NK-92 treated with Interleukin-12 subunit alpha and Interleukin-12 subunit beta, amount 100 ng/mL, for 24 hours (cell line): ENCODE results near the gene CKAP2L.
A peak's percentile ranks its signal among the peaks of the same experiment; 100 is the strongest.

ENCODE experiments used
- DNase-seq: peaks from one replicate; lab custom pipeline; 2025; lab: John Stamatoyannopoulos, UW

CKAP2L gene

DNA sequence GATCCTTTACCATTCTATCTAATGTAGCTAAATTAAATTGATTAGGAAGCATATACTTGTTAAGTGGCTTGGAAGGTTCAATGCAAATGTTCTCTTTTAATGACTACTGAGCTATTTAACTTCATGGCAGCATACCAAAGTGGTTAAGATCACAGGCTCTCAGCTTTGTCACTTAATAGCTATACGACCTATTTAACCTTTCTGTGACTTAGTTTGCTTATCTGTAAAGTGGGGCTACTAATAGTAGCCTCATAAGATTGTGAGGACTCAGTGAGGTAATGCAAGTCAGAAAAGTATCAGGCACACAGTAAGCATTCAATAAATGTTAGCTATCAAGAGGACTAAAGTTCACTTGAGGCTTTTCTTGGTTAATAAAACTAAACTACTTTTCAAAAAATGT lies 4.3 kb downstream of the CKAP2L start:
- no peak for DNase-seq

DNA sequence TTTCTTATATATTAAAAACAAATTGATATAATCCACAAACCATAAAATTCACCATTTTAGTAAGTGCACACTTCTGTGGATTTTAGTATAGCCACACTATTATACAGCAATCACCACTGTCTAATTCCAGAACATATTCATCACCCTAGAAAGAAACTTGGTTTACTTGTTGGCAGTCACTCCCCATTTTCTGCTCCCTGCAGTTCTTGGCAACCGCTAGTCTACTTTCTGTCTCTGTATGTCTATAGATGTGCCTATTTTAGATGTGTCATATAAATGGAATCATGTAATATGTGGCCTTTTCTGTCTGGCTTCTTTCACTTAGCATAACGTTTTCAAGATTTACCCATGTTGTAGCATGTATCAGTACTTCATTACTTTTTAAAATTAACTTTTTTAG lies 5.7 kb downstream of the CKAP2L start:
- DNase-seq: no peak

DNA sequence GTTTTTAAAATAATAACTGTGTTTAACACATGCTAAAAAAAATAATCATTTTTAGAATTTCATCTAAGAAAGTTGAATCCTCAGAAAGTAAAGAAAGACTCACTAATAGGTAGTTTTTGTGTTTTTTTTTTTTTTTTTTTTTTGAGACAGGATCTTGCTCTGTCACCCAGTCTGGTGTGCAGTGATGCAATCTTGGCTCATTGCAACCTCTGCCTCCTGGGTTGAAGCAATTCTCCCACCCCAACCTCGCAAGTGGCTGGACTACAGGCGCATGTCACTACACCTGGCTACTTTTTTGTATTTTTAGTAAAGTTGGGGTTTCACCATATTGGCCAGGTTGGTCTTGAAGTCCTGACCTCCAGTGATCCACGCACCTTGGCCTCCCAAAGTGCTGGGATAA lies 7.1 kb downstream of the CKAP2L start:
- DNase-seq: peak; percentile 59

DNA sequence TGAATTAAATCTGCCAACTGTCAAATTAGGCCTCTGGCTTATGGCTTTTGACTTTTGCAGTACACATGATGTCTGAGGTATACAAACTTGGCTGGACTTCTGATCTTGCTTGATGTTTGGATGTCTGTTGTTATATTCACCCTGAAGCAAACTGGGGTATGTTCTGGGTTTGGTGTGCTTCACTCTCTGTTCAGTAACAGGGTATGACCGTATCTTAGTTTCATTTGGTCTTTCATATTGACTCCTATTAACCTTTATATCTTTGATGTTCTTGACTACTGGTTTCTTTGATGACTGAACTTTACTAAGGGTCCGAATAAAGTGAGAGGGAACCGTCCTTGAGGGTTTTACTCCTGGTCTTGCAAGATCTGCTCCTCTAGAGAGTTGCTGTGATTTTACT lies 8.2 kb downstream of the CKAP2L start:
- no peak for DNase-seq

DNA sequence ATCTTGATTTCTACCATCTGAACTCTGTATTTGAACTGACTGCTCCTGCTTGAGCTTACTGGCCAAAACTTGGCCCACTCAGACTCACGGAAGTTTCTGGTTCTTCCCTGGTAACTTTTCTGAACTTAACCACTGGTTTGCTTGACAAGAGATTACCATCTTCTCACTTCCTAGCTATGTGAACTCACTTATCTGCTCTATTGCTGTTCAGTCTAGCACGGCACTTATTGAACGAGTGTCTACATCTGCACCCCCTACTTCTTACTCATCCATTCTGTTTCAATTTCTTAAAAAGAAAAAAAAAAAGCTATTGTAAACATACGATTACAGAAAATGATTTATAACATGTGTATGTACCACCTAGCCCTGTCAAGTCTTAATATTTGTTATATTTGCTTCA lies 9.0 kb downstream of the CKAP2L start:
- no peak for DNase-seq

DNA sequence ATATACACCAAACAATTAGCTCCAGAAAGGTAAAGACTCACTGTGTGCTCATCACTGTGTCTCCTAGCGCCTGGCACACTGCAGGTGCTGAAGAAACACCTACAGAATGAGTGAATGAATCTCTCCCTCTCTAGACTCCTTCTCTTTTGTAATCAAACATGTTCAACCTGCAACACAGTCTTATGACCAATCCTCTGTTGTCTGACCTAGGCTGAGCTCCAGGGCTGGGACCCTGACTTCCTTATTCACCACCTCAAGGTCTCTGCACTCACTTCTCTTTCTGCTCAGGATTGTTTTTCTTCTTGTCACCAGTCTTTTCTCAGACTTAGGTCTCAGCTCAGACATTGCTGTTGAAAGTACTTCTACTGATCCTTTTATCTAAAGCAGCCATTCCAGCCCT lies 9.8 kb downstream of the CKAP2L start:
- no peak for DNase-seq

DNA sequence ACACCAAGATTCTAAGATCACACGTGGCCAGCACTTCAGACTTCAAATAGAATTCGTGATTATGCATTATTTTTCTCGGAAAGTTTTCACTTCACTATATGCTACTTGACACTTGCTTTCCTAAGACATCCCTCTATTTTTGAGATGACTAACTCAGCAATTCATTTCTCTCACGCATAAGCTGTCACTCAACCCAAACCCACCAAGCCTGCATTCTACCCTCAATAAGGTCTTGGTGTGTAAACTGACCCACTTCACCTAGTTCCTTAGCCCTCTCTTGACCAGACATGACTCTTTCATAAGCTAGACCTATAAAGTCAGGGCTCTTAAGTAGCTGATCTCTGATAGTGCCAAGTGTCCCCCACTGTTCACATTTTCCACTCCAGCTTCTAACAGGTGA lies 11.7 kb downstream of the CKAP2L start:
- DNase-seq: no peak

DNA sequence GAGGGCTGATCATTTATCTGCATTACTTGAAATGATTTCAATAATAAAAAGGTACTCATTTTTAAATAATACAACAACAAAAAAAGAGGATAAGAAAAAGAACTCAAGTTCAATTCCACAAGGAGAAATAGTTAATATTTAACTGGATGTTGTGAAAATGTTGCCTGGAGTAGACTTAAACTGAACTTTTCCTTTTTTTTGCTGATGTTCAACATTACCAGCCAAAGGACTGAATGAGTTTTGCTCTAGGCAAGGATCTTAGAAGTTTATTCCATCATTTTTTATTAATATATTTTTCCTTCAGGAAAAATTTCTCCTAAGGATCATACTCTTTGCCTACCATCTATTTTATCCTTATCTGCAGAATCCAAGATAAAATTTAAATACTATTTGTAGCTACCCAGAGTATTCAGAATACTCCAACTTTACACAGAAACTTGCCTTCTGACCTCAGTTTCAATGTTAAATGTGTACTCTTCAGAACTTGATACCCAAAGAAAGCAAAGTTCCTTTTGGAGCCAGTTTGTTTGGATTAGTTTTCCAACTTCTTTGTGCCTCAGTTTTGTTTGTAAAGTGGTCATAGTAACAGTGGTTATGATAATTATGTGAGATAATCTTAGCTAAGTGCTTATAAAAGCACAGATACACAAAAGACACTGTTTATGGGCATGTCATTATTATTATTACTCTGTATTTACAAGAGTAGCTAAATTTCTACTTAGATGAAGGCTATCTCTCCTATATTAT lies 12.8 kb downstream of the CKAP2L start:
- no peak for DNase-seq

DNA sequence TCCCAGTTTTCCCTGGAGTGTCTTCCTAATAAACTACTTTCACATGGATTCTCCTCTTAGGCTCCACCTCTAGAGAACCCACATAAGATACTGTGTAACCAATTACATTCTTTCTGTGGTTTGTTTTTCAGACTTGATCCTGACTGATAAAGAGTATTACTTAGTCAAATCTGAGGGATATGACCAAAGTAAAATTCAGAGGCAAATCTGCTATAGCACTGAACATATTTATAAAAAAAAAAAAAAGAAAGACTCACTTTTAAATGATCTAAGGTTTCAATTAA lies 13.9 kb downstream of the CKAP2L start:
- no peak for DNase-seq

DNA sequence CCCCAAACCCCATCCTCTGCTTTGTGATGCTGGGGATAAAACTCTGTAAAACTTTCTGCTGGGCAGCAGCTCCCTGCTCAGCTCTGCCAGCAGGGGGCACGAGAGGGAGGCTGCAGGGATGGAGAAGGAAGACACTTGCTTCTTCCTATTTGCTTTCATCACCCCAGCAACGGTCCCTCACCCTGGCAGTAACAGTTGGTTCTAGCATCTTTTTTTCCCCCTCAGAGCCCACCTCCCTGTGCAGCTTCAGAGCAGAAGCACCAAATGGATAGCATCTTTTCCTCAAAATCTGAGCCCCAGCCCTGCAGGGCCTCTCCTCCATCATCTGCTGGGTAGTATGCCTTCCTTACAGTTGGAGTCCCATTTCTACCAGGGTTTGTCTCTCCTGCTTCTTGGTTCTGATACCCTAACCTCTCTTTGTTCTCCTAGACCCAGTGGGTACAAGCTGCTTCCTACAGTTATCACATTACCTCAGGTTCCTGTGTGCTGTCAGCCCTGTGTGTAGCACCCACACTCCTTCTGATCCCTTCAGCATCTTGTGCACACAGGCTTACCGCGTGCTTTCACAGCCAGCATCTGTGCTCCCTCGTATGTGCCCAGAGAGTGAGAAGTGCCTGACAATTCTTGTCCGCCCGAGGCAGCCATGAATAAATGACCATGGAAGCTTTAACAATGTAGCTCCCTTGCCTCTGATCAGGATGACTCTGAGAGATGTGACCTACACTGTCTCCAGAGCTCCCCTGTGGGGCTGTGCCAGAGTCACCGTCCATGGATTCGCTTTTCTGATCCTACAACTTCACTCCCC lies 14.5 kb downstream of the CKAP2L start:
- peak; percentile 74 for DNase-seq

DNA sequence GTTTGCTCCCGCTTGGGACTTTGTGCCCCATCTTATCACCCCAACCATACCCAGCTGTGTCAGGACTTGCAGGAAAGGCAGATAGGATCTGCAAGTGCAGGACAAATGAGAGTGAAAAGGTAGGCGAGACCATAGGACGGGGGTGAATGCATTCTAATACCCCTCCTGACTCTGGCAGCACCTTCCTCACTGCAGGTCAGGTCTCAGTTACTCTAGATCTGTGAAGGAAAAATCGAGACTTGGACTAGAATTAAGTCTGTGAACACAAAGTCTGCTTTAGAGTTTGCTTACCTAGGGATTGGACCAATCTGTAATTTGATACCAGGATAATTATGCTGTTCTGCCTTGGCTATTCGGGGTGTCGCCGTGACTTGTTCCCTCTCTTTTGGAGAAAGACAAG lies 23.9 kb downstream of the CKAP2L start:
- DNase-seq: no peak

DNA sequence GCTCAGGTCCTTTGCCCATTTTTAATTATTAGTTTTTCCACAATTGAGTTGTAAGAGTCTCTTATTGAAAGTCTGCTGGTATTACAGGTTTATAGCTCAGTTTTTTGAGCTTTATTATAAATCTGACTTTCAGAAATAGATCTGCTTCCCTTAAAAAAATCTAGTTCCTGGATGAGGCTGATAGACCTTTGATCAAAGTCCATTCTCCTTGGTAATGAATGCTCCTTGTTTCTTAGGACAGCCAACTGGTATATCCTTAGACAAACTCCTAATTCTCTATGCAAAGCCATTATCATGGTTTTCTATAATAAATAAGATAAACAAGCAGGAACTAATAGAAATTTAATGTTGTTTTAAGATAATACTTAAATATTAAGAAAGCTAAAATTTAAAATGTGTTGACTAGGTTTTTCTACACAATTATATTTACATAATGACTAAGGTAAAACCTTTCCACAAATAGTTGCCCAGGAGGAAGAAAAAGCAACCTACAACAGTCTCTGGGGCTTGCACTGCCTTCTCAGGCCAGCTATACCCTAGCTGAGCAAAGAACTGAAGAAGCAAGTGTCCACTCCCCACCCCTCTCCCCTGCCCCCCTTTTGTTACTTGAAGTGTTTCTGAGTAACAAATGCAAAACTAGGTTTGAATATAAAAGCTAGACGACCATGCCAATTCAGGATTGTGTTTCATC lies 26.7 kb downstream of the CKAP2L start:
- DNase-seq: no peak

DNA sequence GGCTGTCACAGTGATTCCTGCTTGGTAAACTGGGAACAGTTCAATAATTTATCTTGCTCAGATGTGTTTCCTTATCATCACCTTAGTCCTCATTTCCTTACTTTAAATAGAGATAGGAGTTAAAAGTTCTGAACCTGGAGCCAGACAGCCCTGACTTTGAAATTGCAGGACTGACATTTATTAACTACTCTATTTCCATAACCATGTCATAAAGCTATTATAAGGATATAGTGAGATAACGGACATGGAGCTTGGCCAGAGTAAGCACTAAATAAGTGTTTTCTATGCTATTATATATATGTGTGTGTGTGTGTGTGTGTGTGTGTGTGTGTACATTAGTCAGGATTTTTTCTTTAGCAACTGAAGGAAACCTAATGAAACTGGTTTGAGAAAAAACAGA lies 30.5 kb downstream of the CKAP2L start:
- no peak for DNase-seq

DNA sequence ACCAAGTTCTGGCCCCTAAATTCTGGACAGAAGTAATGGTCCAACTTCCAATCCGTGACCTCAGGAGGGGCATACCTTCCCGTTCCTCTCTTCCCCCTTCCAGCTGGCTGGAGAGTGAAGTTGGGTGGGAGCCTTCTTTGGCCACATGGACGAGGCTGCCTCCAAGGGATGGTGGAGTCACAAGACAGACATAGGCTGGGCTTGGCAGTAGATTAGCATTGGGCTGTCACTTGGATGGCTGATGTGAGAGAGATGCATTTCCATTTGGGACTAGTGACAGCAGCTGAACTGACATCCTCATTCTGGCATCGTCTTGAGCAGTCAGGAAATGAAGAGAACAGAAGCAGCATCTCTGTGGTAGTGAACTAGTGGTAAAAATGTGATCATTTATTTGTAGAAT lies 31.0 kb downstream of the CKAP2L start:
- DNase-seq: no peak

DNA sequence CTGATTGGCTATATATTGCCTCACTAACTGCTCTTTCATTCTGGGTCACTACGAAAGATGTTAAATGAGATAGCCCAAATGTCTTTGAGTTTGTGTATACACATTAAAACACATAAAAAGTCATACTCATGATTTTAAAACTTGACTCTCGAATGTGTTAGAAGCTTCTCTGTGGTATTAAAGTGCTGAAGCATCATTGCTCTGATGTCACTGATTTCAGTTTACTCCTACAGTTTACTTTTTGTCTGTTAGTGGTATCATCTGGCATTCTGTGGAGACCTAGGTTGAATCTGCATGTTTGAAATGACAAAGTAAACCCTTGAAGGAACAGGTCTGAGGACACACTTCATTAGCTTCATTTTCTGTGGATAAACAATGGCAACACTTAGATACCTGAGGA lies 32.9 kb downstream of the CKAP2L start:
- DNase-seq: no peak

DNA sequence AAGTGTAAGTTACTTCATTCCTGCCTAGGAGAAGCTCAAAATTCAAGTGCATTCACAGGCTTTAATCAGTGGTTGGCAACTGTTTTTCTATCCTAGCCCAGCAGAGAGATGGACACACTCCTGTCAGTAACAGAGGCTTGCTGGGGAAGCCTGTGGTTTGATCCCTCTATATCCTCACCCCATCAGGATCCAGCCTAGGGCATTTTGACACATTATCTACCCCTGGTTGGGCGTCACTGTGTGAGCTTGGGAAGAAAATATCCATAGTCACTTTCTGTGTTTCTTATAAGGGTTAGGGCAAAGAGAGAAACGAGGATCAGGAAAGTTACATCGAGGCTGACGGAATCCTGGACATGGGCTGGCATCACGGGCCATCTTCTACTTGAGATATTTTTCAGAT lies 33.6 kb downstream of the CKAP2L start:
- DNase-seq: no peak

DNA sequence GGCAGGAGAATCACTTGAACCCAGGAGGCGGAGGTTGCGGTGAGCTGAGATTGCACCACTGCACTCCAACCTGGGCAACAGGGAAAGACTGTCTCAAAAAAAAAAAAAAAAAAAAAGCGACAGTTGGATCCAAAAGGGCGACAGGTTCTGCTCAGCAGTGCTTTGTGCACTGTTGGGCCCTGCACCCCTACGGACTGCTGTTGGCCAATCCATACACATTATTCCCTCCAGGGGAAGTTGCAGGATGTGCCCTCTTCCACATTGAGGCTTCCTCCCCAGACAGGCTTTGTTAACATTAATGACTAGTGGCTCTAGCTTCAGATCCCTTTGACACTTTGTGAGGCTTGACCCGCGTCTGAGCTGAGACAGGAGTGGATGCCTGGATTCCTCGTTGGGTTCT lies 34.2 kb downstream of the CKAP2L start:
- DNase-seq: no peak

DNA sequence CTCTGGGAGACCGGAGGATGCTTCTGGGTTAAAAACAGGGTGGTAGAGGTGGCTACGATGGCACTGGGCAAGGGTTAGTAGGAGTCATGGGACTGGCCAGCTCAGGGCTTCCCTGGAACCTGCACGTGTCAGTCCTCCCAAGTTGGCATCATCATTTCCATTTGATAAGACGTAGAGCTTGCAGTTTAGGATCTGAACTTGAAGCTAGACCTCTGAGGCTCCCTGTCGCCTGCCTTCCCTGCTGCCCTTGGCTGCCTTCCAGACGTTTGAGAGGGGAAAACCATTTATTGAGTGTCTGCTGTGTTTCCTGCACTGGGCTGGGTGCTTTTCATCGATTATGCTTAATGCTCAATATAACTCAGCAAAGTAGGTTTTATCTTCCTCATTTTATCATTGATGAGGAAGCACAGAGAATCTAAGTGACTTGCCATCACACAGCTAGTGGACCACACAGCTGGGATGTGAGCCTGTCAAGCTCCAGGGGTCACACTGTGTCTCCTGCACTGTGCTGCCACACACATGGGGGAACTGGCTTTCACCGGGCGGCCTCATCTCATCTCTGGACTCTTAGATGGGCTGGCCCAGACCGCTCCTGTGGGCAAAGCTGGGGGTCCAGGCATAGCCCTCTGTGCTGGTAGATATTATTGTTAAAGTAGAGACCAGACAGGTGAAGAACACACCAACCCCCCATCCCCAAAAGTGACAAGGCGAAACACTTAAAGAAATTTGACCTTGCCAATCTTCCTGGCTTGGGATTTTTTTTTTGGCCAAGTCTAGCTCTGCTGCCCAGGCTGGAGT lies 35.8 kb downstream of the CKAP2L start:
- DNase-seq: no peak

DNA sequence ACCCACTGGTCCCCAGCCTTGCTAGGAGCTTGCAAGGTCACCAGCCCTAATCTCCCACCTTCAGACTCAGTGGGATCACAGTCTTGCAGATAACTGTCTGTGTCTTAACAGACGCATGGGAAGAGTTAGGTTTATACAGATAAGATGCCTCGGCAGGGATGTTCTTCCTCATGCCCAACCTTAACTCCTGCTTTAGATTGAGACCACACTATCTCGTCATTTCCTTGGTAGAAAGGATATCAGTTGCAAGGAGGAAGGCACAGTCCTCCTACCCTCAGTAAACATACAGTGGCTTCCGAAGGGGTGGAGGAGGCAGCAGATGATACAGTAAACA lies 36.4 kb downstream of the CKAP2L start:
- no peak for DNase-seq

DNA sequence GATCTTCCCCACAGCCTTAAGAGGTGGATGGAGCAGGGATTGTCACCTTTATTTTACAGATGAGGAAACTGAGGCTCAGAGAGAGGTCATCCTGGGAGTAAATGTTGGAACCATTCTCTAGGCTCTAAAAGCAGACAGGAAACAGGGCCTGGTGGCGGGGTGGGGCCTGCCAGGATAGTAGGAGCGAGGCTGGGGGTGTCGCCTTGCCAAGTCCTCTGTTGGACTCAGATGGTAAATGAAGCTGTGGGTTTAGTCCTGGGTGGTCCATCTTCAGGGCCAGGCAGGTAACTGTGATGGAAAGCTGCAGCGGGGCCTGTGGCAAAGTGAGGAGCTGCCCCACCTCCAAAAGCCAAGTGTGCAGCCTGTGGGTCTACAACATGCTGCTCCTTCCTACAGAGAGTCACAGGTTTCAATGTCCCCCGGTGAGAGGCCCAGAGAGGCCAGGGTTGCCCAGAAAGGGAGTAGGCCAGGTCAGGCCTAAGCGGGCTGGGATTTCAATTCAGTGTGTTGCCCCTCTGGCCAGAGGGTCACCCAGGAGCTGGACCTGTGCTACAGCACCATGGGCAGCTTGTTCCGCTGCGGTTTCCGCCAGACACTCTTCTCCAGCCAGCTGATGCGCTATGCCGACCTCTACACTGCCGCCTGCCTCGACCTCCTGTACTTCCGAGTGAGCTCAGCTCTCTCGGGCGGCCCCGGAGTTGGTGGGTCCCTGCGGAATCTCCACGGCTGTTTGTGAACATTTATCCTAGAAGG lies 37.0 kb downstream of the CKAP2L start:
- no peak for DNase-seq

DNA sequence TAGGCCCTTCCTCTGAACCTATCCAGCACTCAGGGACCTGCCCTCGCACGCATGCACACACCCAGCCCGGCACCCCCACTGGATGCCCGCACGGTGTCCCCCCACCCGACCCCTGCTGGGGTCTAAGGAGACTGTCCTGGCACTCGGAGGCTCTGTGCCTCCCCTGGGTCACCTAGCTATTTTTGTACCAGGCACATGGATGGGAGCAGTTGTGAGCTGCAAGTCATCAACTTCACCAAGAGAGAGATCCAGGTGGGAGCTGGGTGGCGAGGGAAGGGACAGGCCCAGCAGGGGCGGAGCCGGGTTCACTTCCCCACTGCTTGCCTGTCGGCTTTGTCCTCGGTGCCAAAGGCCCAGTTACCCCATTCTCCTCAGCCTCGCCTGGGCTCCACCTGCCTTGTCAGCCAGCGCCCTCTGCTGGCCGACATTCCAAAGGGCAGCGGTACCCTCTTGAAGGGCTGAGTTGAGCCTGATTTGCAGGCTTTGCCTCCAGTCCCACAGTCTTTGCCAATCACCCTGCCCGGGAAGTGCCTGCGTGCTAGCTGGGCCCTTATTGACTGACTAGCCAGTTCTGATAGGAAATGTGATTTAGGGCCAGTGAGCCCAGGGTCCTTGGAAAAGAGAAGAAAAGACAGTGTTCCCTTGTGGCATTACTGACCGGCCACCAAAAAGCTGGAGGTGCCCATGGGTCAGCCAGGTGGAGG lies 37.8 kb downstream of the CKAP2L start:
- DNase-seq: peak; percentile 78
